Adrenal gland (tissue), 12 donors: Measurements from ENCODE around the gene KAZALD1. TPM values are rescaled to one million over a fixed set of nuclear protein-coding genes. Genes with fewer than 3 reads are reported as not detected.
A peak's percentile ranks its signal among the peaks of the same experiment; 100 is the strongest.

Experiments used
- DNase-seq, 7 donors: peaks; one replicate each; pipeline ENCODE4 v3.0.0-alpha.2; 2019 to 2020
- H3K27ac ChIP-seq, 5 donors: fragments of 200-600 bp; sonication (generic) in 4 of 5; 1 replicate in 3 of 5; 2 replicates in 2 of 5; pipeline versions ENCODE4 v1.5.1 to v1.8.0; 2016 to 2020; ENCODE audit warnings: mild to moderate bottlenecking in 1 of 5
- H3K27me3 ChIP-seq: fragments of 200-600 bp; 2 replicates; pipeline ENCODE4 v1.8.0; 2021
- H3K36me3 ChIP-seq, 2 donors: fragments of 200-600 bp; replicated peaks in 1 of 2; 1 replicate in 1 of 2; 2 replicates in 1 of 2; pipeline versions ENCODE4 v1.5.1 to v1.8.0; 2018 to 2022
- H3K4me1 ChIP-seq, 2 donors: fragments of 200-600 bp; replicated peaks in 1 of 2; 1 replicate in 1 of 2; 2 replicates in 1 of 2; pipeline versions ENCODE4 v1.5.1 to v1.8.0; 2018 to 2021
- H3K4me3 ChIP-seq, 4 donors: fragments of 200-600 bp; sonication (generic) in 3 of 4; one replicate each; pipeline ENCODE4 v1.5.1; 2016 to 2018
- H3K9me3 ChIP-seq, 3 donors: fragments of 200-600 bp; sonication (generic) in 1 of 3; replicated peaks in 1 of 3; 1 replicate in 2 of 3; 2 replicates in 1 of 3; pipeline versions ENCODE4 v1.5.1 to v1.8.0; 2016 to 2021
- CTCF ChIP-seq, 6 experiments: fragments of 450-650 bp in 4 of 6; fragments of 200-600 bp in 2 of 6; sonication (generic) in 1 of 6; IDR thresholded peaks; 1 replicate in 5 of 6; 2 replicates in 1 of 6; pipeline versions ENCODE4 v1.5.1 to v1.8.0; 2016 to 2021; ENCODE audit warnings: antibody characterized with exemption in 6 of 6, mild to moderate bottlenecking in 2 of 6, moderate library complexity in 1 of 6
- POLR2A ChIP-seq, 2 donors: fragments of 450-650 bp; IDR thresholded peaks; one replicate each; pipeline ENCODE4 v1.6.1; 2017; ENCODE audit warnings: antibody characterized with exemption in 2 of 2, mild to moderate bottlenecking in 2 of 2, moderate library complexity in 1 of 2
- WGBS, 4 donors: extraction: QIAGEN DNeasy Blood & Tissue Kit in 2 of 4; methylation state at CpG; one replicate each; pipeline versions ENCODE4 v1.1.5 to v1.1.7; 2013 to 2017; 5-methylcytosine and 5-hydroxymethylcytosine counted together
- intact Hi-C, 2 donors: fragments of 100-400 bp; cut with DNase I; formaldehyde crosslinking; loops; one replicate each; pipeline versions ENCODE4 v1.14.1 to v1.15.0; 2022 to 2023
- polyA plus RNA-seq, 3 donors: library from polyadenylated mRNA; stranded (reverse); fragments of 200-250 nt in 2 of 3; fragments of 350-450 nt in 1 of 3; fragmentation: Illumina TruSeq in 1 of 3; extraction: RNeasy Lipid Tissue Mini Kit (QIAGEN cat#74804) in 1 of 3; gene quantifications; one replicate each; pipeline ENCODE4 v1.2.3, GENCODE V29; 2013 to 2014
- total RNA-seq, 9 donors: library from RNA; depleted of rRNA in 4 of 9; stranded (reverse); fragments of >200 nt in 4 of 9; fragments of 120-200 nt in 1 of 9; fragmentation: NEBNext Ultra II Directional in 1 of 9; extraction: Animal tissue kit (Norgen Biotek cat#: 25700) in 1 of 9; gene quantifications; one replicate each; pipeline versions ENCODE4 v1.1.0 to v1.2.4, GENCODE V29; 2013 to 2023
- donor health status: healthy with polysubstance abuse.
- donor health status: Bipolar disorder and iron deficiency.
- donor health status: DM: yes; HTN: yes; CAD: no.
- donor health status: DM: no; HTN: no; CAD: no.
- donor health status: DM: no; HTN: no; CAD: no.
- donor health status: DM: yes; HTN: yes; CAD: no.

Gene KAZALD1
- total and polyA plus RNA-seq, 12 donors, result 0.55 to 5.4 (median 2.1) TPM

GRCh38 chr10:101021239-101021638 is 40.5 kb upstream of the KAZALD1 start:
- Histone ChIP-seq H3K27ac (peak overlapping the region in 1 of 5 donors; percentile 34), H3K9me3 (no peaks in the 10 kb centered on the region), H3K27me3 (no peaks in the 10 kb centered on the region), H3K4me1 (no peaks in the 10 kb centered on the region), H3K36me3 (no peaks in the 10 kb centered on the region), H3K4me3 (no peak overlapping the region)
- no peak for DNase-seq
- WGBS, 4 donors, result 71 to 89% (median 85%) methylated on average over 3 to 4 of the region's 4 CpGs
- intact Hi-C loops, result no loop called here
- TF ChIP-seq POLR2A (IDR thresholded peaks at IDR 0.05) (no peak), CTCF (IDR thresholded peaks at IDR 0.05) (no peak)

GRCh38 chr10:101021692-101022251 is 40.0 kb upstream of the KAZALD1 start:
- no peaks in the 10 kb centered on the region for H3K9me3 ChIP-seq
- H3K4me1 ChIP-seq, result no peaks in the 10 kb centered on the region
- no peaks in the 10 kb centered on the region for H3K36me3 ChIP-seq
- TF ChIP-seq POLR2A (IDR thresholded peaks at IDR 0.05) (no peak), CTCF (IDR thresholded peaks at IDR 0.05) (no peak)
- no peak overlapping the region for H3K27ac ChIP-seq
- 83 to 92% (median 87%) methylated on average over 8 to 11 of the region's 11 CpGs for WGBS, 4 donors
- H3K27me3 ChIP-seq, result no peaks in the 10 kb centered on the region
- no peak for DNase-seq
- H3K4me3 ChIP-seq, result no peak overlapping the region
- intact Hi-C loops, result no loop called here

GRCh38 chr10:101022967-101023705 is 38.7 kb upstream of the KAZALD1 start:
- Histone ChIP-seq H3K4me1 (no peaks in the 10 kb centered on the region), H3K36me3 (no peaks in the 10 kb centered on the region), H3K27ac (no peak overlapping the region), H3K4me3 (no peak overlapping the region), H3K27me3 (no peaks in the 10 kb centered on the region), H3K9me3 (no peaks in the 10 kb centered on the region)
- no peak for DNase-seq
- WGBS, 4 donors, result 88 to 97% (median 89%) methylated on average over 9 to 15 of the region's 15 CpGs
- no peak for TF ChIP-seq POLR2A (IDR thresholded peaks at IDR 0.05)
- no peak for TF ChIP-seq CTCF (IDR thresholded peaks at IDR 0.05)
- intact Hi-C loops, result no loop called here

GRCh38 chr10:101027106-101027720 is 34.6 kb upstream of the KAZALD1 start:
- intact Hi-C loops, result no loop called here
- Histone ChIP-seq H3K27me3 (no peaks in the 10 kb centered on the region), H3K27ac (no peak overlapping the region), H3K9me3 (no peaks in the 10 kb centered on the region), H3K36me3 (no peaks in the 10 kb centered on the region), H3K4me1 (peaks cover 9 to 13% of the 10 kb centered on the region in 2 donors), H3K4me3 (no peak overlapping the region)
- TF ChIP-seq POLR2A (IDR thresholded peaks at IDR 0.05) (no peak), CTCF (IDR thresholded peaks at IDR 0.05) (no peak)
- WGBS, 4 donors, result 72 to 82% (median 75%) methylated on average over 9 to 10 of the region's 10 CpGs
- no peak for DNase-seq
